GM18867 (cell line): ENCODE measurements around the gene LPAR2.
"Not testable (repeated sequence)": the region's sequence is repeated elsewhere in the genome, so short reads cannot be mapped to it uniquely, and the experiment has no call there.

Experiments used
- ATAC-seq: cut with Tn5 transposase; IDR thresholded peaks from one replicate; pipeline ENCODE4 v1.9.1; 2021; ENCODE audit warnings: mild to moderate bottlenecking, moderate library complexity; ENCODE audit not compliant: unreplicated experiment

Gene LPAR2

GRCh38 chr19:19627621-19628500 lies at the start of gene LPAR2:
TSS of gene LPAR2 (minus strand) at chr19:19628220. CDS start at chr19:19627275, 945 bp downstream.
- peak; percentile 73 for ATAC-seq

DNA sequence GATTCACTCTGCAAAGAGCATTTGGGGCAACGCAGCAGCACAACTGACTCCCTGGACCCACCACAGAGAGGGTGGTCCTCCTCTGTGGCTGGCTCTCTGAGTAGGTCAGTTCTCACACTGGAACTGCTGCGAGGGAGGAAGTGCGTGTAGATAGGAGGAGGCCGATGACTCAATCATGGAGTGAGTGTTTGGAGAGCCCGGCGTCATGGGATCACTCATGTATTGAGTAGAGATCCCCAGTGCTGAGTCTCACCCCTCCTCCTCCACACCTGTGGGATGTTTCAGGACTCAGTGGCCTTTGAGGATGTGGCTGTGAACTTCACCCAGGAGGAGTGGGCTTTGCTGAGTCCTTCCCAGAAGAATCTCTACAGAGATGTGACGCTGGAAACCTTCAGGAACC lies 49.6 kb upstream of the LPAR2 start:
- no peak for ATAC-seq

- ATAC-seq = no peak
These were observed 46.3 kb upstream of the LPAR2 start for GRCh38 chr19:19674315-19674714.

- ATAC-seq = no peak
These were observed 44.8 kb upstream of the LPAR2 start for GRCh38 chr19:19672816-19673215.

DNA sequence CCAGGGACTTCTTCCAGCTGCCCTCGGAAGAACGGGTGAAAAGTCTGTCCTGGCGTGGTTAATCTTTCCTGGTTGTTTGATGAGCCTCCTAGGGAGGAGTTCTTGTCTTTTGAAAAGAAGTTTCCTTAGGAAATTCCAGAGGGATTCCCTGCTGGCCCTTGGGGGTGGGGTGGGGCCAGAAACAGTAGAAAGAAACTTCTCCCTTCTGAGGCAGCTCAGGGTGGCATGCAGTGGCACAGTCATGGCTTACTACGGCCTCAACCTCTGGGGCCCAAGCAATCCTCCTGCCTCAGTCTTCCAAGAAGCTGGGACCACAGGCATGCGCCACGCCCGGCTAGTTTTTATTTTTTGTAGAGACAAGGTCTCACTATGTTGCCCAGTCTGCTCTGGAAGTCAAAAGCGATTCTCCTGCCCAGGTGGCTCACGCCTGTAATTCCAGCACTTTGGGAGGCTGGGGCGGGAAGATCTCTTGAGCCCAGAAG lies 42.1 kb upstream of the LPAR2 start:
- ATAC-seq = no peak

DNA sequence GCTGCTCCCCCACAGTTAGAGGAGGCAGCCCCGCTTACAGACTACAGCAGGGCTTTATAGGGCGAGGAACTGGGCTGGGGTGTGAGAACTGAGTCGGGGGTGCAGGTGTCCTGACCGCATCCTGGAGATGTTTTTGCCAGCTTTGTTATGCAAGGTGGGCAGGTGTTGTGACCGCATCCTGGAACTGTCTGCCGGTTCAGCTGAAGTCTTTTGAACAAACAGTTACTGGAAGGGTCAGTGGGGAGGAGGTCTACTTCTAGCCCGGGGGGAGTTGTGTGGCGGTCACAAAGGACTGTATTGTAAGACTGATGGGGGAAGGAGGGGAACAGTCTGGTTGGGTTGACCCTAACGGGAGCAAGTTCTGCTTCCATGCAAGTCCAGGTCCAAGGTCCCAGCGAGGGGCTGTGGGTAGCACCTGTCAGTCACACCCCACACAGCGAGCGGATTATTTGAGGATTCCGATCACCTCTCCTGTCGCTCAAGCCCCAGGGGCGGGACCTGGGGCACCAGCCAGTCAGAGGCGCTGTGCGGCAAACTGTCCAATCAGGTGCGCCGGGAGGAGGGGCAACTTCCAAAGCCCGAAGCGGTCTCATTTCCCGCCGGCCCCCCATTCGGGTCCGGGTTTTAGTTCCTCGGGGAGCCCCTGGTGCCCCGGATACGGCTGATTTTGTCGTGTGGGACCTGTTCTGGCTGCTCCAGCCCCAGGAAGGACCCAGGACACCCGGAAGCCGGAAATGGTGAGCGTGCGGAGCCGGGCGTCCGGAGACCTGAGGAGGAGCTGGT lies 40.4 kb upstream of the LPAR2 start, which contains the start of gene ZNF101:
ZNF101 (plus strand) TSS at position 610 of the 783 bp plus-strand sequence; CDS start at position 735, 125 bp downstream.
- peak; percentile 67 for ATAC-seq

DNA sequence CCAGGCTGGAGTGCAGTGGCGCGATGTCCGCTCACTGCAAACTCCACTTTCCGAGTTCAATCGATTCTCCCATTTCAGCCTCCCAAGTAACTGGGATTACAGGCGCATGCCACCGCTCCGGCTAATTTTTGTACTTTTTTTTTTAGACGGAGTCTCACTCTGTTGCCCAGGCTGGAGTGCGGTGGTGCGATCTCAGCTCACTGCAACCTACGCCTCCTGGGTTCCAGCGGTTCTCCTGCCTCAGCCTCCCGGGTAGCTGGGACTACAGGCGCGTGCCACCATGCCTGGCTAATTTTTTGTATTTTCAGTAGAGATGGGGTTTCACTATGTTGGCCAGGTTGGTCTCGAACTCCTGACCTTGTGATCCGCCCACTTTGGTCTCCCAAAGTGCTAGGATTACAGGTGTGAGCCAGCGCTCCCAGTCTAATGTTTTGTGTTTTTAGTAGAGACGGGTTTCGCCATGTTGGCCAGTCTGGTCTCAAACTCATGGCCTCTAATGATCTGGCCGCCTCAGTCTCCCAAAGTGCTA lies 37.5 kb upstream of the LPAR2 start:
- not testable (repeated sequence) for ATAC-seq

- ATAC-seq = peak; percentile 70
These were observed 35.5 kb upstream of the LPAR2 start, which contains the start of gene ATP13A1 for GRCh38 chr19:19663256-19664120. TSS of gene ATP13A1 (minus strand) at chr19:19663676. CDS start at chr19:19663666, 10 bp downstream.

DNA sequence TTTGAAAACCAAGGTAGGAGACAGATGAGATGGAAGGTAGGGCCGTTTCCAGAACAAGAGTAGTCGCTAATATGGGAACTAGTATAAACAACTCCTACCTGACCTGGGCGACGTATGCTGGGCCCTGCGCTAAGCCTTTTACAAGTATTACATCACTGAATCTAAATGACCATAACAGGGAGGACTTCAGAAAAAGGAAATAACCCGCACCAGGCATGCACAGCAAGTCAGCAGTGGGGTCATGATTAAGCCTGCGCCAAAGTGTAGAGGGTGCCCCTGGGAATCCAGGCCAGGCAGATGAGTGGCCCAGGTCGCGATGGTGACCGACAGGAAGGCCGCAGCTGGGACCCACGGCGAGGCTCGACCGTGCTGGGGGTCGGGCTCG lies 34.8 kb upstream of the LPAR2 start:
- no peak for ATAC-seq

DNA sequence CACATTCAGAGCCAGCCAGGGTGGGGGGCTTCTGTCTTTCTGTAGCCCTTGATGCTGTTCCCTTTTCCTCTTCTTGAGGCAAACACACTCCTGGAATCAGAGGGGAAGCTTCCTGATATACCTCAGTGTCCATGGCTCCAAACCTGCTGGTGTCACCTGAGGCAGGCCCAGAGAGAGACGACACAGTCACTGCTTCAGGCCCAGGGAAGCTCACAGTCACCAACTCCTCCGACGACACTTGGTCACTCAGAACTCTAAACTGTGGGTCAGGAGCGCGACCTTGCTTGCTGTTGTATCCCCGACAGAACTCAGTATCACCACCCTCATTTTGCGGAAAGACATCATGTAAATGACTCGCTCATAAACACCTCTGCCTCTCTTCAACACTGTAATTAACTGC lies 34.3 kb upstream of the LPAR2 start:
- no peak for ATAC-seq

GRCh38 chr19:19661675-19662251 lies 33.7 kb upstream of the LPAR2 start:
- peak; percentile 54 for ATAC-seq

- no peak for ATAC-seq
These were observed 33.2 kb upstream of the LPAR2 start for GRCh38 chr19:19661141-19661674.

DNA sequence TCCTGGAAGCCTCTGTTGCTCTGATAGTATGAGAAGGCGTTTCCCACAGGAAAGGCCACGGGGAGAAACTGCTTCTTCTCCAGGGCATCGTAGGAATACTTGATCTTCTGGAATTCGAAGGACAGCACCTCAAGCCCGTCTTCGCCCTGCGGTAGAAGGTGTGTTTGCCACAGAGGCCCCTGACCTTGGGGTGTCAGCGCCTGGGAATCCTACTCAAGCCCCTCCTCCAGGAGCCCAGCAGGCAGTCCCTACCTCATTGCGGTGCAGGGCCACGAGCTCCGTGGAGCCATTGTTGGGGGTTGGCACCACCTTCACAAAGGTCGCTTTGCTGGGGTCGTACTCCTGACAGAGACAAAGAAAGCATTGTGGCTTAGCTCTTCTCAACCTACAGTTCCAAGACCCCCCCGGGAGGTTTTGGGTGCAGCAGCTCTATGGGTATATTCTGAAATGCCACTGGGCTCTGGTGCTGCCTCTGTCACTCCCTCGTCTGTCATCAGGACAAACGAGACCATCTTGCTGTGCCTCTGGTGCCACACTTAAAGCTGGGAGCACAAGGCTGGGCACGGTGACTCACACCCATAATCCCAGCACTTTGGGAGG lies 31.7 kb upstream of the LPAR2 start:
- ATAC-seq = no peak

- ATAC-seq = no peak
These were observed 29.4 kb upstream of the LPAR2 start for GRCh38 chr19:19657397-19657783.

DNA sequence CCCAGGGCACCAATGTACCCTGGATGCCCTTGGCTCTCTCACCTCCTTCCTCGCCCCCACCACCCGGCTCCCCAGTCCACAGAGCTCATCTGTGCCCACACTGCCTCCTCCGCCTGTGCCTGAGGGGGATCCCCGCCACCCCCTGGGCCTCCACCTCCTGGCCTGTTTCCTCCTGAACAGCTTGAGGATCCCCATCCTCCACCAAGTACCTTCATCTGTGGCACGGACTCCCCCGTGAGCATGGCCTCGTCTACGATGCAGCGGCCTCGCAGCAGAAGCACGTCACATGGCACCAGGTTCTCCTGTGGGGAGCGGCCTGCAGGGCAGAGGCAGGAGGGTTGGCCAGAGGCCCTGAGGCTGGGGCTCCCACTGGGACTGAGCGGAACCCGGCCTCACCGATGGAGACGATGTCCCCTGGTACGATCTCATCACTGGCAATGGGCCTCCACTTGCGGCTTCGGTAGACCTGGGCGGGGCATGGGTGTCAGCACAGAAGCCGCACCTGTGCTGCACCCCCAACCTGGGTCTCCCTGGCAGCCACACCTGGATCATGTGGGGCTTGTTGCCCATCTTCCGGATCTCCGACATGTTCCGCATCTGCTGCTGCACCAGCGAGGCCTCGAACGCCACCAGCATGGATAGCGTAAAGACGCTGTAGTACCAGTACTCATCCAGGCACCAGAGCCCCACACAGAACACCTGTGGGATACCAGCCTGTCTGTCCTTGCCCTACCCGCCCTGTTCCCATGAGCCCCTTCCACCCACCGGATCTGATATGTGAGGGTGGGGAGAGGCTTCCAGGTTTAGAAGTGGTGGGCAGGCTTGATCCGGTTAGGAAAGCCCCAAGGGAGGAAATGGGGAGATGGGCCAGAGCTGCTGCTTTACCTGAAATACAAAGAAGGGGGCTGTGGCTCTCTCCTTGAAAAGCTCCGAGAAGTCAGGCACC lies 28.7 kb upstream of the LPAR2 start:
- ATAC-seq = no peak

DNA sequence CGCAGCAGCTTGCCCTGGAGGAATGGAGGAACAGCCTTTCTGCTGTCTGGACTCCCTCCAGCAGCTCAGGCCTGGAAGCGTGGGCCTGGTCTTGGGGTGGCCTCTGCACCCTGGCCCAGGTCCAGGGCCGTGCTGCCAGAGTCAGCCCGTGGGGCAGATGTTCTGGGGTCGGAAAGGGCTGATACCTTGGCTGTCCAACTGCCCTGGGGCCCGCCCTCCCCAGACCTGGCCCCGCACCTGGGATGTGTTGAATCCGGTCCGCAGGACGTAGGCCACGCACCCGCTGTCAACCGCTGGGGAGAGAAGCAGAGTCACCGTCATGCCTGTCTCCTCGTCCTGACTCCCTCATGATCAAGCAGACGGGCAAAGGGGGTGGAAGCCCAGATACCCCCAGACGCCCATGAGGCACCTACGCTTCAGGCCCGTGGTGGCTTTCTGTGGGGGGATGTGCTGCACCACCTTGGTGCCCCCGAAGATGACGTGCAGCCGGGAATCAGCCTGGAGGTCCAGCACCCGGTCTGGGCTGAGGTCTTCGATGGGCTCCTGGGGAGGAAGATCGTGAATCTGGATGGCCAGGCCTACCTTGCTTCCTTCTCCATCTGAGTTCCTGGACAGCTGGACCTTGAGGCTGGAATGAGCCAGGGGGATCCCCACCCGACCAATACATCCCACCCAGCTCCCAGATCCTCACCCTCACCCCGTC lies 27.8 kb upstream of the LPAR2 start:
- no peak for ATAC-seq

DNA sequence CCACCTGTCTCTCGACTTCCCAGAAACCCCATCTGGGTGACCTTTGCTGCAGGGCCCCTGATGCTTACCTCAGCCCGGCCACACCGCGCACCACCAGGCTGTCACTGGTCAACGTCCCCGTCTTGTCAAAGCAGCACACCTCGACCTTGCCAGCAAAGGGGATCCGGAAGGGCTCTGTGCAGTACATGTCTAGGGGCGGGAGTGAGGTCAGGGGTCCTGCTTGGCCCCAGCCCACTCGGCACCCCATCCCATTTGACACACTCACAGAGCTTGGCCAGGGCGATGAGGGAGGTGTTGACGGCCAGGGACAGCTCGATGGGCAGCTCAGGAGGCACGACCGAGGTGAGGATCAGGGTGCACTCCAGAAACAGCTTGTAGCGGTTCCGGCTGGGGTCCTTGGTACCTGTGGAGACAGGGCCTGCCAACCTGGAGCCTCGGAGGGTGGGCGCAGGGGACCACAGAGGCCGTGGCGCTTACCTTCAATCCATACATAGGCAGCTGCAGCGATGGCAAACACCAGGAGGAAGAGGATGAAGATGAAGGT lies 27.1 kb upstream of the LPAR2 start:
- no peak for ATAC-seq
